Epithelial cell of esophagus (primary cell): ENCODE data around the gene WWC2.

Experiments used
- DNase-seq: peaks from one replicate; pipeline ENCODE4 v3.0.0; 2010; ENCODE audit warnings: low read depth
- H3K4me3 ChIP-seq: 2 replicates; pipeline ENCODE4 v1.5.1; 2011; ENCODE audit warnings: mild to moderate bottlenecking, low read length, control low read depth
- TF ChIP-seq, protein P1 (sequence below): IDR thresholded peaks from 2 replicates; pipeline ENCODE4 v1.5.1; 2011; ENCODE audit warnings: low read depth, mild to moderate bottlenecking, low read length, control low read depth, inconsistent platforms; ENCODE audit not compliant: insufficient read depth; ENCODE audit errors: missing control alignments

Gene WWC2

DNA sequence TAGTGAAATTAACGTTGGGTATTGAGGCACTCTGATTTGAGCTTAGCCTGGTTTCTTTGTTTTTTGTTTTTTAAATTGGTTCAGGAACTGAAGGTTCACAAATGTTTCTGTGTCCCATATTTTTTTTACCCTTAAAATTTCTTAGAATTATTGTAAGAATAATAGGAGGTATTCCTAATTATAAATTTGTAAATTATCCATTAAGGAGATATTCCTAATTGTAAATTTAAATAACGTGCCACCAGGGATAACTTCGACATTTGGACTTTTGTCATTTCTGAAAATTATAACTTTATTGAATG is 1.2 kb downstream of the WWC2 start:
- DNase-seq = no peak
- TF ChIP-seq, protein P1, sequence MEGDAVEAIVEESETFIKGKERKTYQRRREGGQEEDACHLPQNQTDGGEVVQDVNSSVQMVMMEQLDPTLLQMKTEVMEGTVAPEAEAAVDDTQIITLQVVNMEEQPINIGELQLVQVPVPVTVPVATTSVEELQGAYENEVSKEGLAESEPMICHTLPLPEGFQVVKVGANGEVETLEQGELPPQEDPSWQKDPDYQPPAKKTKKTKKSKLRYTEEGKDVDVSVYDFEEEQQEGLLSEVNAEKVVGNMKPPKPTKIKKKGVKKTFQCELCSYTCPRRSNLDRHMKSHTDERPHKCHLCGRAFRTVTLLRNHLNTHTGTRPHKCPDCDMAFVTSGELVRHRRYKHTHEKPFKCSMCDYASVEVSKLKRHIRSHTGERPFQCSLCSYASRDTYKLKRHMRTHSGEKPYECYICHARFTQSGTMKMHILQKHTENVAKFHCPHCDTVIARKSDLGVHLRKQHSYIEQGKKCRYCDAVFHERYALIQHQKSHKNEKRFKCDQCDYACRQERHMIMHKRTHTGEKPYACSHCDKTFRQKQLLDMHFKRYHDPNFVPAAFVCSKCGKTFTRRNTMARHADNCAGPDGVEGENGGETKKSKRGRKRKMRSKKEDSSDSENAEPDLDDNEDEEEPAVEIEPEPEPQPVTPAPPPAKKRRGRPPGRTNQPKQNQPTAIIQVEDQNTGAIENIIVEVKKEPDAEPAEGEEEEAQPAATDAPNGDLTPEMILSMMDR = no peak
- H3K4me3 ChIP-seq = peak overlapping the region; percentile 82

DNA sequence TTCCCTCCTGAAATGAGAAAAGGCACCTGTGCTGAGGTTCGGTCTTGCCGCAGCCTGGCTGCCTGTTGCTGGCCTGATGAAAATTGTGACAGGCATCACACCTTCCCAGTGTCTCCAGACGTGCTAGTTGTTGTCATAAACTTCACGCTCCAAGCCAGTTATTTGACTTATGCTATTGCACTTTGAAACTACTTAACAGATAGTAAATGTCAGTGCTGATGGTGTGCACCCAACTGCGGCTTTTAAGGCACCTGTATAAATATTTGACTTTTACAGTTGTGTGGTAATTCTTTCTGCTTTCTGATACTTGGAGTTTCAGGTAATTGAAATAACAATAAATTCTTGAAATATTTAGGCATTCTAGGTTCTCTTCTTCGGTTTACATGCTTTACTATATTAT is 1.8 kb downstream of the WWC2 start:
- TF ChIP-seq, protein P1 = no peak
- peak; percentile 22 for DNase-seq
- H3K4me3 ChIP-seq = peak overlapping the region; percentile 82

DNA sequence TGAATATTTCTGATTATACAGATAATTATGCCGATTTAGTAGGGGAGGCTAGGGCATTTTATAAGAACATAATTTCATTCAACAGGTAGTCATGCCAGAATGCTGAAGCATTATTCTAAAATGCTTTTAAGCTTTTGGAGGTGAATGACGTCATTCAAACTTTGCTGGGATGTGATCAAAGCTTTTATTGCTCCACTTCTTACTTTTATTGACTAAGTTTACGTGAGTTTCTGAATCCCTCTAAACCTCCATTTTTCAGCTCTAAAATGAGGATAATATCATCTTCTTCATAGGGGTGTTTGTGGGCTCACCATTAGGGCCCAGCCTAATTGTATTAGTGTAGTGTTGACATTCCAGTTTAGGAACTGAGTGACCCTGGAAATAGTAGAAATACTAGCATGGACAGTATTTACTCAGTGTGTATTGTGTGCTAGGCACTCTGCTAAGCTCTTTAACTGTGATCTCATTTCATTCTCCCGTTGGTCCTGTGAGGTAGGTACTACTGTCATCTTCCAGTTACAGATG is 3.0 kb downstream of the WWC2 start:
- DNase-seq = peak; percentile 36
- TF ChIP-seq, protein P1 = no peak

DNA sequence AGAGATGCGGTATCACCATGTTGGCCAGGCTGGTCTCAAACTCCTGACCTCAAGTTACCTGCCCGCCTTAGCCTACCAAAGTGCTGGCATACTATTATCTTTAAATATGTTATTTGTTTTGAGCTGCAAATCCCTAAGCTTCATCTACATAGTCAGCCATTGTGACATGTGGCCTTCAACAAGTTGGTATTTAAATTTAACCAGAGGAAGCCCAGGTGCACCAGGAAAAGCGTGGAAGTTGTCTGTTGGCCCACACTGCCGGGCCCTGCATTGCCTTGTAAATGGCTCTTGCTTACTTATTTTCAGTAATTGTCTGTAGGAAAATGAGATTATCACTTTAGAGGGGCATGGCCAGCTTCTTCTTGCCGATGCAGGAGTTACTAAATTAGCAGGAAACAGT is 6.0 kb downstream of the WWC2 start:
- TF ChIP-seq, protein P1 = no peak
- no peak for DNase-seq
- H3K4me3 ChIP-seq = no peak overlapping the region

More for the DNA sequence above, 3.0 kb downstream of the WWC2 start:
- no peak overlapping the region for H3K4me3 ChIP-seq

DNA sequence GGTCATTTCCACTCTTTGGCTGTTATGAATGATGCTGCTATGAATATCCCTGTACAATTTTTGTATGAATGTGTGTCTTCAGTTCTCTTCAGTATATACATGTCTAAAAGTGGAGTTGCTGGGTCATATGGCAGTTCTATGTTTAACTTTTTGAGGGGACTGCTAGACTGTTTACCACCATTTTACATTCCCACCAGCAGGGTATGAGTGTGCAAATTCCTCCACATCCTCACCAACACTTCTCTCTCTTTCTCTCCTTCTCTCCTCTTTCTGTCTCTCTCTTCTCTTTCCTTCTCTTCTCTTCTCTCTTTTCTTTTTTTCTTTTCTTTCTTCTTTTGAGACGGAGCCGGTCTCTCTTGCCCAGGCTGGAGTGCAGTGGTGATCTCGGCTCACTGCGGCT is 7.8 kb downstream of the WWC2 start:
- no peak overlapping the region for H3K4me3 ChIP-seq
- no peak for DNase-seq
- TF ChIP-seq, protein P1 = no peak

DNA sequence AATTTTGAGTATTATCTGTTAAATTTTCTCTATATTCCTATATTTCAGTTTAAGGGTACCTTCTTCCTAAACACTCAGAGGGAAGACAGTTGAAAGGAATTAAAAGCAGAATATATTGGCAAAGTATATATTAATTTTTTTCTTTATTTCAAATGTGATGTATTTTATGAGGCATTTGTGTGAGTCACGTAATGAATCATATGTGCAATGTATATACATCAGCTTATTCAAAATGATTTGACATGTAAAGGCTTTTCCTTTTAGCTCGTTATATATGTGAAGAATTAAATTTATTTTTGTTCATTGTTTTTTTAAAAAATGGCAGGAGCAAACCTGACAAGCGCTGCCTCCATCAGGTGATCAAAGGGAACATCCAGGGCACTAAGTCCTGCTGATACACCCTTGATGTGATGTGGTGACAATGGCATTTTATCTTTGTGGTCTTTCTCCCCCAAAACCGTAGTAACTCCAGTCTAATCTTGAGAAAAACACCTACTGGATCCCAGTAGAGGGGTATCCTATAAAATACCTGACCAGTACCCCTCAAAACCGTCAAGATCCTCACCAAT is 8.9 kb downstream of the WWC2 start:
- peak; percentile 67 for DNase-seq
- TF ChIP-seq, protein P1 = no peak
- no peak overlapping the region for H3K4me3 ChIP-seq

DNA sequence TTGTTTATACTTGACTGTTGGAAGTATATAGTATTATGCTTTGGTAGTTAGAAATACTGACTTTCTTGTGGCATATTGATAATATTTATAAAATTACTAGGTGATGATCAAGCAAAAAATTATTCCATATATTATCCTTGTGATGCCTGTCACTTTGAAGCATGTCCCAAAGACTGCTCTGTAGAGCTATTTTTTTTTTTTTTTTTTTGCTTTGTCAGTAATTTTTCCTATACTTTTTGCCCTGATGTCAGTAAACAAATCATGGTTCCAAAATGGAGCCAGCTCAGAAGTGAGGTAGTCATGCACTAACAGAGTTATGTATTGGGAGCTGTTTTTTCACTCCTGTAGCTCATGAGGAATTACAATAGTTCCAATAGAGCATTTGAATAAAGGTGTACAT is 11.2 kb downstream of the WWC2 start:
- TF ChIP-seq, protein P1 = no peak
- no peak overlapping the region for H3K4me3 ChIP-seq
- no peak for DNase-seq
